Vagina (tissue), 2 donors: ENCODE data around the gene SMTN. TPM values are rescaled to one million over a fixed set of nuclear protein-coding genes. Genes with fewer than 3 reads are reported as not detected.
A peak's percentile ranks its signal among the peaks of the same experiment; 100 is the strongest.
"Not testable (repeated sequence)": the region's sequence is repeated elsewhere in the genome, so short reads cannot be mapped to it uniquely, and the experiment has no call there.

Source experiments
- DNase-seq, 2 donors: peaks; one replicate each; pipeline ENCODE4 v3.0.0-alpha.2; 2017; ENCODE audit errors: extremely low spot score in 2 of 2
- H3K27ac ChIP-seq: fragments of 200-600 bp; sonication (generic); one replicate; pipeline ENCODE4 v1.5.1; 2019
- H3K27me3 ChIP-seq: fragments of 200-600 bp; sonication (generic); one replicate; pipeline ENCODE4 v1.5.1; 2019
- H3K36me3 ChIP-seq, 2 donors: fragments of 200-600 bp; sonication (generic); one replicate each; pipeline ENCODE4 v1.5.1; 2017 to 2019
- H3K4me1 ChIP-seq: fragments of 200-600 bp; sonication (generic); one replicate; pipeline ENCODE4 v1.5.1; 2019
- H3K4me3 ChIP-seq, 2 donors: fragments of 200-600 bp; sonication (generic); 1 replicate in 1 of 2; 2 replicates in 1 of 2; pipeline ENCODE4 v1.5.1; 2016 to 2019
- H3K9me3 ChIP-seq: fragments of 200-600 bp; sonication (generic); one replicate; pipeline ENCODE4 v1.5.1; 2019
- CTCF ChIP-seq, 3 experiments: fragments of 450-650 bp in 2 of 3; fragments of 200-600 bp in 1 of 3; sonication (generic) in 1 of 3; IDR thresholded peaks; one replicate each; pipeline ENCODE4 v1.5.1; 2017 to 2019; ENCODE audit warnings: antibody characterized with exemption in 3 of 3, mild to moderate bottlenecking in 2 of 3, moderate library complexity in 2 of 3
- POLR2A ChIP-seq, 2 donors: fragments of 450-650 bp; IDR thresholded peaks; one replicate each; pipeline ENCODE4 v1.6.1; 2017; ENCODE audit warnings: antibody characterized with exemption in 2 of 2, mild to moderate bottlenecking in 2 of 2, moderate library complexity in 2 of 2
- POLR2AphosphoS5 ChIP-seq, 2 donors: sonication (generic); formaldehyde crosslinking; IDR thresholded peaks; one replicate each; pipeline ENCODE4 v1.9.0; 2017; ENCODE audit warnings: antibody characterized with exemption in 2 of 2, mild to moderate bottlenecking in 2 of 2, low read depth in 1 of 2; ENCODE audit not compliant: insufficient read depth in 1 of 2
- intact Hi-C: fragments of 100-400 bp; cut with DNase I; formaldehyde crosslinking; loops from one replicate; pipeline ENCODE4 v1.15.1; 2023
- total RNA-seq: library from RNA; depleted of rRNA; stranded (reverse); fragments of >200 nt; gene quantifications from one replicate; pipeline ENCODE4 v1.2.3, GENCODE V29; 2016

SMTN gene
- total RNA-seq, 1 donor from 2014 or later: 199 TPM

- intact Hi-C loops: no loop called here
These were observed 26.2 kb downstream of the SMTN start, which contains the start of gene SELENOM for GRCh38 chr22:31107178-31107893. Gene SELENOM (minus strand): TSS chr22:31107568. CDS start chr22:31107505, 63 bp downstream.

GRCh38 chr22:31107894-31108218 lies 26.7 kb downstream of the SMTN start:
- H3K27ac ChIP-seq: peak overlapping the region; percentile 98
- TF ChIP-seq POLR2A (IDR thresholded peaks at IDR 0.05) (no peak), CTCF (IDR thresholded peaks at IDR 0.05) (no peak), POLR2AphosphoS5 (IDR thresholded peaks at IDR 0.05; ENCODE audit: insufficient read depth in 1 of 2, low read depth in 1 of 2) (no peak)
- no peak for DNase-seq
- H3K27me3 ChIP-seq: no peaks in the 10 kb centered on the region
- H3K4me3 ChIP-seq: peak overlapping the region; percentile 28 to 95
- intact Hi-C loops: no loop called here
- no peaks in the 10 kb centered on the region for H3K9me3 ChIP-seq
- H3K4me1 ChIP-seq: peaks cover 47% of the 10 kb centered on the region
- no peaks in the 10 kb centered on the region for H3K36me3 ChIP-seq

More at GRCh38 chr22:31107178-31107893, 26.2 kb downstream of the SMTN start, which contains the start of gene SELENOM:
- peak in 1 of 2 donors; percentile 97 for DNase-seq
- no peaks in the 10 kb centered on the region for H3K36me3 ChIP-seq
- H3K27ac ChIP-seq: peak within 1 kb of the TSS; percentile 98
- H3K27me3 ChIP-seq: no peaks in the 10 kb centered on the region
- H3K4me3 ChIP-seq: peak within 1 kb of the TSS; percentile 74 to 95
- TF ChIP-seq POLR2A (IDR thresholded peaks at IDR 0.05) (peak; percentile 21 to 94), CTCF (IDR thresholded peaks at IDR 0.05) (peak; percentile 67 to 96 (median 96)), POLR2AphosphoS5 (IDR thresholded peaks at IDR 0.05; ENCODE audit: insufficient read depth in 1 of 2, low read depth in 1 of 2) (peak; percentile 84 to 97)
- H3K4me1 ChIP-seq: peaks cover 51% of the 10 kb centered on the region
- no peaks in the 10 kb centered on the region for H3K9me3 ChIP-seq

GRCh38 chr22:31112547-31113091 lies 31.5 kb downstream of the SMTN start:
- H3K27me3 ChIP-seq, H3K4me3 ChIP-seq, H3K4me1 ChIP-seq, H3K27ac ChIP-seq, H3K36me3 ChIP-seq, intact Hi-C loops, DNase-seq, H3K9me3 ChIP-seq: not testable (repeated sequence)

- H3K36me3 ChIP-seq: no peaks in the 10 kb centered on the region
These were observed 37.1 kb downstream of the SMTN start for GRCh38 chr22:31118046-31118820.

More at GRCh38 chr22:31118046-31118820, 37.1 kb downstream of the SMTN start:
- H3K27me3 ChIP-seq: no peaks in the 10 kb centered on the region
- no peak overlapping the region for H3K4me3 ChIP-seq
- H3K4me1 ChIP-seq: peaks cover 13% of the 10 kb centered on the region
- DNase-seq: no peak
- intact Hi-C loops: no loop called here
- no peak for TF ChIP-seq POLR2A (IDR thresholded peaks at IDR 0.05)
- TF ChIP-seq CTCF (IDR thresholded peaks at IDR 0.05): no peak
- no peak for TF ChIP-seq POLR2AphosphoS5 (IDR thresholded peaks at IDR 0.05; ENCODE audit: insufficient read depth in 1 of 2, low read depth in 1 of 2)
- no peaks in the 10 kb centered on the region for H3K9me3 ChIP-seq
- no peak overlapping the region for H3K27ac ChIP-seq
